GM13977 (cell line): ENCODE data around the gene POLR3F.

Source experiments
- DNase-seq: peaks from one replicate; pipeline ENCODE4 v3.0.0; 2012; ENCODE audit warnings: low spot score
- CTCF ChIP-seq: IDR thresholded peaks from 2 replicates; pipeline ENCODE4 v1.5.1; 2012; ENCODE audit warnings: mild to moderate bottlenecking, control low read depth; ENCODE audit not compliant: insufficient read depth; ENCODE audit errors: extremely low read depth, missing control alignments
- in situ Hi-C: fragments of 300-500 bp; cut with MboI; formaldehyde crosslinking; loops from one replicate; pipeline ENCODE4 v1.12.0; 2022; ENCODE audit warnings: low sequenced_read_pairs, low pct_unique_long_range_greater_than_20kb, mixed read lengths, inconsistent platforms; ENCODE audit not compliant: unreplicated experiment

The POLR3F gene

DNA sequence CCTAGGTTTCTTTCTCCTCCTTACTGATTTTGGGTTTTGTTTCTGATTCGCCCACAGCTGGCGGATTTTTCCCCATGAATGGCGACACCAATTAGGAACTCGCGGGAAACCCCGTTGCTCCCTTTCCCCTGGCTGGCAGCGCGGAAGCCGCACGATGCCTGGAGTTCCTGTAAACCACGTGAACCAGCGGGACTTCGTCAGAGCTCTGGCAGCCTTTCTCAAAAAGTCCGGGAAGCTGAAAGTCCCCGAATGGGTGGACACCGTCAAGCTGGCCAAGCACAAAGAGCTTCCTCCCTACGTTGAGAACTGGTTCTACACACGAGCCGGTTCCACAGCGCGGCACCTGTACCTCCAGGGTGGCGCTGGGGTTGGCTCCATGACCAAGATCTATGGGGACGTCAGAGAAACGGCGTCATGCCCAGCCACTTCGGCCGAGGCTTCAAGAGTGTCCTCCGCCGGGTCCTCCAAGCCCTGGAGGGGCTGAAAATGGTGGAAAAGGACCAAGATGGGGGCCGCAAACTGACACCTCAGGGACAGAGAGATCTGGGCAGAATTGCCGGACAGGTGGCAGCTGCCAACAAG lies 37.4 kb downstream of the POLR3F start:
- no peak for TF ChIP-seq CTCF
- in situ Hi-C loops, result no loop called here
- DNase-seq, result no peak

DNA sequence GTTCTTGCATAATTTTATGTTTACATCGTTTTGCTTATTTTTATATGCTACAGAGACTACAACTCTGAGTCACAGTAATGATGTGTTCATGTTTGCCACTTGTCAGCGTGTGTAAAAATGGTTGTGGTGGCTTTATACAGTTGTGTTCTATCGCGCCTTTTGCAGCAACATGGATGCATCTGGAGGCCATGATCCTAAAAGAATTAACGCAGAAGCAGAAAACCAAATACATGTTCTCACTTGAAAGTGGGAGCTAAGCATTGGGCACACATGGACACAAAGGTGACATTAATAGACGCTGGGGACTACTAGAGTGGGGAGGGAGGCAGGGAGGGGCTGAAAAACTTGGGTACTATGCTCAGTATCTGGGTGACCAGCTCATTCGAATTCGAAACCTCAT lies 39.6 kb downstream of the POLR3F start:
- in situ Hi-C loops, result no loop called here
- no peak for TF ChIP-seq CTCF
- no peak for DNase-seq

DNA sequence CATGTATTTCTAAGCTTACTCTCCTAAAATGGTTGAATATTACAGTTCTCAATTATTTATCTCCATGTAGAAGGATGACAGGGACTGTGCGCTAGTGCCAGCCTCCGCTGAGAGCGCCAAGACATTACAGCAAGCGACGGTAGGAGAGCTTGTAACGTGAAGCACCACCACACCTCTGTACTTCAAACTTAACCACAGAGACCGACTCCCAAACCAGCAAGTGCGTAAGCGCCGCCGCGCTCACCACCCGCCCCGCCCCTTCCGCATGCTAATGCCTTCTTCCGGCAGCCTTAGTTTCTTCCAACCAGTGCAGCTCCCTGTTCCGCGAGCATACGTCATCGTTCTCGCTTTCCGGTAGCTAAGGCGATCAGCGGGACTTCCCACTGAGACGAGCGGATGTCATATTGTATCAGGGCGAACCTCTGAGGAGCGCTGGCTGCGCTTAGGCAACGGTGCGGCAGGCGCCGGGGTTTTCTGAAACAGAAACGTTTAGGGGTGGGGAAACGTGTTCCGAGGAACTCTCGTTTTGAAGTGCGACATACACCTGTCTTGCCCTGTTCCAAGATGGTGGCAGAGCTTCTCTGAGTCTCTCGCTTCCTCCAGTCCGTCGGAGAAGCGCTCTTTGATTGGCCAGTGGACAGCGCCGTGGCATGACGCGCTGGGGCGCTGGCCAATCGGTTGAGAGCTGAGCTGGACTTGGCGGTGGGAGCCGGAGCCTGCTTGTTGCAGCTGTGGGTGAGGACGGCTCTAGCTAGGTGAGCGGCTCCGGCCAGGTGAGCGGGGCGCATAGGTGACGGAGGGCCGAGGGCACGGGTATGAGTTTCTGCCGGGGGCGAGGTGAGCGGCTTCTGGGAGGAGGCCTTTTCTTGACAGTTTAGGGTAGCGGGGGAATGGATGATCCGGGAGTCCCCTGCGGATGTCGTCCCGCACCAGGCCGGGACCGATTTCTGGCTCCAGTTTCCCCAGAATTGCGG lies 40.3 kb downstream of the POLR3F start, which contains the start of gene SEC23B:
SEC23B (plus strand) TSS at position 723 of the 974 bp plus-strand sequence. CDS start 2,896 bp downstream, outside the sequence.
- peak; percentile 90 for DNase-seq
- TF ChIP-seq CTCF, result no peak
- in situ Hi-C loops, result no loop called here

- no peak for TF ChIP-seq CTCF
- in situ Hi-C loops, result no loop called here
- DNase-seq, result no peak
Observed at GRCh38 chr20:18511571-18511970, 44.4 kb downstream of the POLR3F start.

- no peak for TF ChIP-seq CTCF
- in situ Hi-C loops, result no loop called here
- DNase-seq, result no peak
Observed at GRCh38 chr20:18513208-18513607, 46.0 kb downstream of the POLR3F start.

- no peak for DNase-seq
- TF ChIP-seq CTCF, result no peak
- in situ Hi-C loops, result no loop called here
Observed at GRCh38 chr20:18514127-18514526, 46.9 kb downstream of the POLR3F start.
